AG08396 (cell line): ENCODE data around the gene IZUMO1.
"Not testable (repeated sequence)": the region's sequence is repeated elsewhere in the genome, so short reads cannot be mapped to it uniquely, and the experiment has no call there.

ENCODE experiments used
- DNase-seq: peaks from one replicate; pipeline ENCODE4 v3.0.0; 2012; ENCODE audit warnings: low spot score, mixed read lengths

Gene IZUMO1

DNA sequence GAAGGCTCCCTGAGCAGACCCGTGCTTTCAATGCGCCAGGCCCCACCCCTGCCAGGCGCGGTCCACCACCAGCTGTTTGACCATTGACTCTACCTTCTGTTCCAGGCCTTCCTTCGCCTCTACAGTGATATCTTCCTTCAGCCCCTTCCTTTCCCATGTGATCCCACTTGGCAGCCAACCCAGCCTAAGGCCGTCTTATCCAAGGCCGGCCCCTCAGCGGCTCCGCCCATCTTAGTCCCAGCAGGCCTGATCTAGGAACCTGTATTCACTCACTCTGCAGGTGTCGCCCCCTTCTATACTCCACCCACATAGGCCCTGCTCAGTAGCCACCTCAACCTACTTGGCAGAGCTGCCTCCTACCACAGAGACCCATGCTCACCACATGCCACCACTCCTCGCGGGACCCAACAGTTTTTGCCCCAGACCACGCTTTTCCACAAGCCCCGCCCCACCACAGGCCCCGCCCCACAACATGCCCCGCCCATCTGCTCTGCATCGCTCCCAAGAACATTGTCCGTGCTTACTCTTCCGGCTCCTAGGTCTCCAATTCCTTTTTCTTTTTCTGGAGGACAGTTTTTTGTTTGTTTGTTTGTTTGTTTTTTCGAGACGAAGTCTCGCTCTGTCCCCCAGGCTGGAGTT, 9.2 kb downstream of the IZUMO1 start:
- DNase-seq: no peak

- peak; percentile 48 for DNase-seq
These were observed 11.6 kb downstream of the IZUMO1 start for GRCh38 chr19:48735031-48735615.

- no peak for DNase-seq
These were observed 12.1 kb downstream of the IZUMO1 start for GRCh38 chr19:48734625-48735024.

GRCh38 chr19:48731452-48731851, 15.3 kb downstream of the IZUMO1 start:
- DNase-seq: no peak

- DNase-seq: no peak
These were observed 17.6 kb downstream of the IZUMO1 start for GRCh38 chr19:48728911-48729664.

- no peak for DNase-seq
These were observed 20.2 kb downstream of the IZUMO1 start for GRCh38 chr19:48726556-48726955.

DNA sequence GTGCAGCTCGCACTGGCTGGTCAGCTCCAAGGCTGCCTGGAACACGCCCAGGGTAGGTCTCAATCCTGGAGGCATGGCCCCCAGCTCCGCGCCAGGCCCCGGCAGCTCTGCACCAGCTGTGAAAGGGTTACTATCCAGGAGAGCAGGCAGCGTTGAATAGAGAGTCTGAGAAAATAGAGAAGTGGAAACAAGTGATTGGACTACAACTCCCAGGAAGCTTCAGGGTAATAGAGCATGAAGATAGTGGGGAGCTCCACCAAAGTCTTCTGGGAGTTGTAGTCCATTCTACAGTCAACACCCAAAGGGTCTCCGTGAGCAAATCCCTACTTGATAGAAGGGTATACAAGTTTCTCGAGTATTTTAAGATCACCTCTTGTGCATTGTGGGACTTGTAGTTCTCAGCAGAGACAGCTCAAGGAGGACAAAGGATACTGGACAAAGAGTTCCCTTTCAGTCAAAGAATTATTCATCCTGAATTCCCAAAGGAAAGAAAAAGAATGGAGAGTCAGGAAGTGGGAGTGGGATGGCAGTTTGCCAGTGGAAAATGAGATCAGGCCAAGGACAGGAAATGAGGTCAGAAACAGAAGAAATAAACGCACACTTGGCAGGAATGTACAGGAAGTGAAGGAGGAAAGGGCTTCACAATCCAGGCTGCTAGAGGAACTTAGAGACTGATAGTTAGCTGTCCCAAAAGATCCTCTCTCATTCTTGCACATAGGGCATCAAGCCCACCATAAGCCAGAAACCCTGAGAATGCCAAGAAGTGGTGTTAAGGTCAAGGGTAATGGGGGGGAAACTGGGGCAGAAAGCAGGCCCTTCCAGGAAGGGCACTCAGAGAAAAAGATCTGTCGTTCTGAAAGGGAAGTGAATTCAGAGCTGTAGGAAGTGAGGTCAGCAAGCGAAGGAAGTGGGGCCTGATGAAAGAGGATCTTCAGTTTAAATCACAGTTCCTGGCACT, 21.6 kb downstream of the IZUMO1 start:
- DNase-seq: peak; percentile 85

GRCh38 chr19:48722196-48722708, 24.5 kb downstream of the IZUMO1 start:
- no peak for DNase-seq

DNA sequence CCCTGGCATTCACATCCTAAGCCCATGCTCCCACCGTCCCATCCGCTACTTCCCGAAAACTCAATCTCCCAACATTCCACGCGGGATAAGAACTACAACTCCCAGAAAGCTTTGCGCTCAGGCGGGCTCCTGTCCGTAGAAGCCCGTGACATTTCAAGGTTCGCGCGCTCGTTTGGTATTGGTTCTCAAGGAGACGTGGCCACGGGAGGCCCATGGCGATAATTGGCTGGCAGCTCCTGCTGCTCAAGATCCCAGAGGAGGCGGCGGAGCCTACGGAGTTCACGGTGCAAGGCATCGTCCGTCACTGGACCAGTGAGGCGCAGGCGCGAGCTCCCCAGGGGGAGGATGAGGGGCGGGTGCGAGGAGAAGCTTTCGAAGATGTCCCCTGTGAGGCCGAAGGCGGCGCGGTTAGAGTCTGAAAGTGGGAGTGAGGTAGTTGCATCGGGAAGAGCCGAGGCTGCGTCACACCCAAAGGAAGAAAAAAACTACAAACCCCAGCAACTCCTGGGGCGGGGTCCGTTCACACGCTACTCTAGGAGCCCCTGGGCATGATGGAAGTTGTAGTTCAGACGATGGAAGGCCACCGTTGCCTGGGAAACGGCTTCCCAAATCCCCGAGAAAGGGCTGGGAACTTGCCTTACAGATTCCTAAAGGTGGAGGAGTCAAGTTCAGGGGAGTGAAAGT, 26.0 kb downstream of the IZUMO1 start:
- DNase-seq: peak; percentile 99

DNA sequence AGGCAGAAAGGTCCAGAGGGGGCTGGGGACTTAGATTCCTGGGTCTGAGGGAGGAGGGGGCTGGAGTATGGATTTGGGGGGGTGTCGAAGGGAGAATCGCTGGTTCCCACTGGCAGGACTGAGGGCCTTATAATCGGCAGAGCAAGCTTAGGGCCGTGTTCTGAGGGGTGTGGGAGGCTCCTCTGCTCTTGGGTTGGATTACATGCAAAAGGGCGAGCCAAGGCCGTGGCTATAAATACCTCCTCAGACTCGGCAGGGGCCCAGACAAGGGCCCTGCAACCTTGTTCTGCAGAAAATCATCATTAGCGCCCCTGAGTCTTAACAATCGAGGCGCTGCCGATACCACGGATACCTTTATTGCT, 26.5 kb downstream of the IZUMO1 start:
- no peak for DNase-seq

DNA sequence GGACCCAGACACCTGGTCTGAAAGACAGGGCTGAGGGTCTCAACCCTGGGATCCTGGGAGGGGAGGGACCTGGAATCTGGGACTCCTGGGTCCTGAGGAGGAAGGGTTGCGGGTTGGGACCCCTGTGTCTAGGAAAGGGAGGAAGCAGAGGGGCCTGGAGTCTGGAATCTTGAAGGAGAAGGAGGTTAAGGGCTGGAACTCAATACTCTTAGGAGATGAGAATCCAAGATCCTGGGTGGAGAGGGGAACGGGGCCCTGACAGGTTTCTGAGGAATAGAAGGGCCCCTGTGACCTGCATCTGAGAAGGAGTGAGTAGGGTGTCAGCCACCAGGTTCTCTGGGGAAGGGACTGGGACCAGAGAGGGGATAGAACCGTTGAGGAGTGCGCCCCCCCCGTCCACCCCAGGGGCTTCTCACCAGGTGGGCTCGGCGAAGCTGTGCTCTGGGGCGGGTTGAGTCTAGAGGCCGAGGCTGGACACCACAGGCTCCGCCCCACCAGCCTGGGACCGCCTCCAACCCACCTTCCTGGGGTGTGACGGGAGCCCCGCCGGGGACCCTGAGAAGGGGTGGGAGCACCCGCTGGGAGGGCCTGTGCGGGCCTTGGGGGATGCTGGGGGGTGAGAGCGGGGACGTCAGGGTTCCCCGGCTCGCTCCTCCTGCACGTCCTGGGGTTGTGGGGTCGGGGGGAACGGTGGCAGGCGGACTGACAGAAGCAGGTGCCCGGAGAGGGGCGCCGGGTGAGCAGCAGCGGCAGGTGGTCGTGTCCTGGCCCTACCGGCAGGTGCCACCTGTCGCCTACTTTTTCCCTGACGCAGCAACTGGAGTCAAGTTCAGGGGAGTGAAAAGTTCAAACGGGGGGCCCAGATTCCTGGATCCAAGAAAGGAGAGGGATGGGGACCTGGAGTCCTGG, 27.2 kb downstream of the IZUMO1 start, which contains the start of gene MAMSTR:
Gene MAMSTR (minus strand): TSS at position 463 of the 909 bp plus-strand sequence. CDS start 694 bp downstream, outside the sequence.
- DNase-seq: peak; percentile 2

DNA sequence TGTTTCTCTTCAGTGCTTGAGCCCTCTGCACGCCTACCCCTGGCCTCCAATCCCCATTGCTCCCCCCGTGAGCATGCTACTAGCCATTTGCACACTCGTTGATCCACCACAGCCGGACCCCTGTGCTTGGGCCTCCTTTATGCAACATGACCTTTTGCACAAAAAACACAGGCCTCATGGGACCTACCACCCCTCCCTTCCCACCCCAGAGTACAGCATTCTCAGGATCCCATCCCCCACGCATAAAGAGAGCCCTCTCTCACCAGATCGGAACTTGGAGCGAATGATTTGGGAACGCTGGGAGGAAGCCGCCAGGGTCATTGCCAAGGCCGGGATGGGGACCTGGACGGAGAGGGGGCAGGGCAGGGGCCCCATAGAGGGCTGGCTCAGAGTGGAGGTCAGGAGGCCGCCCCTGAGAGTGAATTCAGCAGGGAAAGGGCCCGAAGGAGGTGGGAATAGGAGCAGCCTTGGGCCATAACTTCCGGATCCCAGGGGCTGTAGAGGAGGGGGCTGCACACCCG, 27.9 kb downstream of the IZUMO1 start:
- no peak for DNase-seq

DNA sequence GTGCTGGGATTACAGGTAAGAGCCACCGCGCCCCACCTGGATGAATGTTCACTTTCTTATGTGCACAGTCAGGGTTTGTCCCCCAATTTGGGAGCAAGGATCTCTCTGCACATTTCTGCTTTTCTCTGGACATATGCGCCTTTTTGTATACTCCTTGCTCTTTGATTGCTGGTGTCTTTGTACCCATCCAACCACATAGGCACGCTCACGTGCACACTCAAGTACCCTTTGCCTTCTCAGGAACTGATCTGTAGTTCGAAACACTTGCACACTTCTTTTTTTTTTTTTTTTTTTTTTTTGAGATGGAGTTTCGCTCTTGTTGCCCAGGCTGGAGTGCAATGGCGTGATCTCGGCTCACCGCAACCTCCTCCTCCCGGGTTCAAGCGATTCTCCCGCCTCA, 28.6 kb downstream of the IZUMO1 start:
- not testable (repeated sequence) for DNase-seq

DNA sequence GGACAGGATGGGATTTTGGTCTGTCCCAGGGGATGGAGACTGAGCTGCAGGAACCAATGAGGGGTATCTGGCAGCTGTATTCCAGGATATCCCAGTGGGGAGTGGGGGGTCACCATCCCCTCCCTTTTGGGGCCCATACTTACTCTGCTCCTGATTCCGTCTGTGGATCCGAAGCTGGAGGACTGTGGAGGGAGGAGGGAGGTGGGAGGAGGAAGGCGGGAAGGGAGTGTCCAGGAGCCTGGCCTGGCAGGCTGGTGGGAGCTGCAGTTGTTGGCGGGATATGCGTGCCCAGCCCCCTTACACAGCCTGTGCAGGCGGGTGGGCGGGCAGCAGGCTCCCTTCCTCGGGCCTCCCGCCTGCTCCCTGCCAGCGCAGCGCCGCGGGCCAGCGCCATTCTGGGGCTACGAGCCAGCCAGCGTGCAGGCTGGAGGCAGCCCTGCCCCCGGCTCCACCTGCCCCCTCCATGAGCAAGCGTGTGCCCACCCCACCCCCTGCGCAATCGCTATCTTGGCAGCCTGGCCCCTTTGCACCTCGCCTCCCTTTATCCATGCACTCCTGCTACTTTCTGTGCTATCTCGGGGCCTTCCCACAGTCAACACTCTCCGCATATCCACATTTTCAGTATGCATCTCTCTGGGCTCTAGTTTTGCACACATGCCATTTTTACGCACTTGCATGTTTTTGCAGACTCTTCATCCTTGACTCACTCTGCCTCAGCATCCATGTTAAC, 30.0 kb downstream of the IZUMO1 start:
- DNase-seq: peak; percentile 44

DNA sequence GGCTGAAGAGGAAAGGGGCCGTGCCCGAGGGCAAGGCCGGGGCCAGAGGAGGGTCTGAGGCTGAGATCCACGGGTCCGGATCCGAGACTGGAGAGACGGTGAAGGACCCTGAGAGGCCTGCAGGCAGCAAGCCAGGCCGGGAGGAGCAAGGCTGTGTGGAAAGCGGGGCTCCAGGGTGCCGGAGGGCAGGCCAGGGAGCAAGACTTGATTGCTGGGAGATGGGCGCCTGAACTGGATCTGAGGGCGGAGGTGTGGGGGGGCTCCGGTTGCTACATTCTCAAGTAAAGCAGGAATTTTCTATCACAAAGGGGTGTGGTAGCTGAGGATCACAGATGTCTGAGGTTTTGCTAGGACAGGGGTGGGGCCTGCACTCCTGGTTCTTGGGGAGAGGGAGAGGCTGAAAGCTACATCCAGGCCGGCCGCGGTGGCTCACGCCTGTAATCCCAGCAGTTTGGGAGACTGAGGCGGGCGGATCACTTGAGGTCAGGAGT, 31.0 kb downstream of the IZUMO1 start:
- DNase-seq: no peak

DNA sequence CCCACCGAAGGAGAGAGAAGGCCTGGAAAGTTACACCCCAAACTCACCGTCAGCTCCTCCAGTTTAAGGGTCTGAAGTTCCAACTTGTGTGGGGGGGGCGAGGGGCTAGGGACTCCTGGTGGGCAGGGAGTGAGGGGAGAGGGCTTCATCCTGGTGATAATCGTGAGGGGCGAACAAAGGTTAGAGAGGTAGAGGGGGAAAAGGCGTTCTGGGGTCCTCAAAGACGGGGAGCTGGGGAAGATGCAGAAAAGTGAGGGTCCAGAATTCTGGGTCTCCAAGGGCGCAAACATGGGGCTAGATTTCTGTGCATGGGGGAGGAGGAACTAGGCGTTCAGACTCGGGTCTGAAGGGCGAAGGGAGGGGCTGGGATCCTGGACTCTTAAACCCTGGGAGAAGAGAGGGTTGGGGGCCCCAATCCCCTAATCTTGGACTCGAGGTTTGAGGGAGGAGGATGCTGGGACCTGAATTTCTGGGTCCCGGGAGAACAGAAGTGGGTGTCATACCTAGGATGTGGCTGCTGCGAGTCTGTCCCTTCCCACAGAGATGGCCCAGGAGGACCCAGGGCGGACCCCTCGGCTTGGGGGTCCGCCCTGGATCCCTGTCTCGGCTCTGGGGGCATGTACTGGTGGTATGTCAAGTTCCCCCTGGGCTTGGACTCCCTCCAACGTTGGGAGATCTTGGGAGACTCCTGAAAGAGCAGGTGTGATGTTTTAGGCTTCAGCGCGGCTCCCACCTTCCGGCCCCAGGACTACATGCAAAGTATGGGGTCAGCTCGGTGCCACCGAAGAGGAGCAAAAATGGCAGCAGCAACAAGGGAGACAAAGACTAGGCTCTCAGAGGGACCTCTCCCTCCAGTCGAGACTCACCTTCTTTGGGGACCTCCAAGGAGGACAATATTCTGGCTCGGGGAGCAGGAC, 31.7 kb downstream of the IZUMO1 start:
- no peak for DNase-seq

- DNase-seq: peak; percentile 100
These were observed 32.6 kb downstream of the IZUMO1 start for GRCh38 chr19:48713864-48714755.
